HG02943 (cell line): ENCODE measurements around the gene CTDNEP1.
A peak's percentile ranks its signal among the peaks of the same experiment; 100 is the strongest.

Experiments
- ATAC-seq: cut with Tn5 transposase; IDR thresholded peaks from one replicate; pipeline ENCODE4 v1.9.1; 2021; ENCODE audit warnings: mild to moderate bottlenecking, low read depth, moderate library complexity; ENCODE audit not compliant: unreplicated experiment

CTDNEP1 gene

DNA sequence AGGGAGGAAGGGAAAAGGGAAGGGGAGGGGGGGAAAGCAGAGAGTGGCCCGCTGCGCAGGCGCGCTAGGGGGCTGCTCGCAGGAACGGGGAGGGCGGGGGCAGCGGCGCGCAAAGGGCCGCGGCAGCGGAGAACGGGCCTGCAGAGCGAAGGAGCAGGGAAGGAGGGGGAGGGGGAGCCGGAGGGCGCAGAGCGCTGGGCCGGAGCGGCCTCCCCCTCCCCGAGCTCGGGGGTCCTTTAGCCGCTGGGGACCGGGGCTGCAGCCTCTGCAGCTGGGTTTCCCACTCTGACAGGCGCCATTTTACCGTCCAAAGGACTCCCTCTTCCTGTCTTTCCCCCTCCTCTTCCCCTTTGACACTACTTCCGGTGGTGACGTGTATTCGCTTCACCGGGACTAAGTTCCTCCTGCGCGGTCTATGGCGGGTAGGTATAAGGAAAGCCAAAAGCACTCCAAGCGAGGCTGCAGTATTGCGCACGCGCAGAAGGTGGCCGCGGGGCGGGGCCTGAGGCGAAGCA is at the start of gene CTDNEP1:
Gene CTDNEP1, minus strand, starts transcription at position 74 of the 515 bp plus-strand sequence. CDS start 438 bp downstream, outside the sequence.
- ATAC-seq: peak; percentile 80

DNA sequence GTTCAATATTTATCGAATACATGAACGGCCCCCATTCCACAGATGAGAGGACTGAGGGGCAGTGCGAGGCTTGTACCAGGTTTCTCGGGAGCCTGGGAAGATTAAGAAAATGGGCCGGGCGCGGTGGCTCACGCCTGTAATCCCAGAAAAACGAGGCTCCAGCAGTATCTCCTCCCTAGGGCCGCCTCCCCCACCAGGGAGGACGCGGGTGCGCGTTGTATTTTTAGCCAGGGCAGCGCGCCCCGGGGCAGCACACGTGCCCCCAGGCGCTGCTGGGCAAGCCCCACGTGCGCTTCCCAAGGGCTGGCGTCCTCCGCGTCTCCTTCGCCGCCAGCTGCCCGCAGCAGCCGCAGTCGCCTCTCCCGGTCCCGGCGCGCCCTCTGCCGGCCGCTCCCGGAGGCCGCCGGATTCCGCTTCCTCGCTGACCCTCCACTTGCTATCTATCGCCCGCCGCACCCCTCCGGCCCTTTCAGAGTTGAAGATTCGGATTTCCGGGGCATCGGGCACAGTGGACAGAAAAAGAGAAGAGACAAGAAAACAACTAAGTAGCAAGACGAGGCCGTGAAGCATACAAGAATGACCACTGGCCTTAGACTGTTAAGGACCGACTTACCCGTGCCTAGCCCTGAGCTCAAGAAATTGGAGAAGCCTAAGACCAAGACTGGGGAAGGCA is 44.8 kb upstream of the CTDNEP1 start:
- ATAC-seq: no peak

DNA sequence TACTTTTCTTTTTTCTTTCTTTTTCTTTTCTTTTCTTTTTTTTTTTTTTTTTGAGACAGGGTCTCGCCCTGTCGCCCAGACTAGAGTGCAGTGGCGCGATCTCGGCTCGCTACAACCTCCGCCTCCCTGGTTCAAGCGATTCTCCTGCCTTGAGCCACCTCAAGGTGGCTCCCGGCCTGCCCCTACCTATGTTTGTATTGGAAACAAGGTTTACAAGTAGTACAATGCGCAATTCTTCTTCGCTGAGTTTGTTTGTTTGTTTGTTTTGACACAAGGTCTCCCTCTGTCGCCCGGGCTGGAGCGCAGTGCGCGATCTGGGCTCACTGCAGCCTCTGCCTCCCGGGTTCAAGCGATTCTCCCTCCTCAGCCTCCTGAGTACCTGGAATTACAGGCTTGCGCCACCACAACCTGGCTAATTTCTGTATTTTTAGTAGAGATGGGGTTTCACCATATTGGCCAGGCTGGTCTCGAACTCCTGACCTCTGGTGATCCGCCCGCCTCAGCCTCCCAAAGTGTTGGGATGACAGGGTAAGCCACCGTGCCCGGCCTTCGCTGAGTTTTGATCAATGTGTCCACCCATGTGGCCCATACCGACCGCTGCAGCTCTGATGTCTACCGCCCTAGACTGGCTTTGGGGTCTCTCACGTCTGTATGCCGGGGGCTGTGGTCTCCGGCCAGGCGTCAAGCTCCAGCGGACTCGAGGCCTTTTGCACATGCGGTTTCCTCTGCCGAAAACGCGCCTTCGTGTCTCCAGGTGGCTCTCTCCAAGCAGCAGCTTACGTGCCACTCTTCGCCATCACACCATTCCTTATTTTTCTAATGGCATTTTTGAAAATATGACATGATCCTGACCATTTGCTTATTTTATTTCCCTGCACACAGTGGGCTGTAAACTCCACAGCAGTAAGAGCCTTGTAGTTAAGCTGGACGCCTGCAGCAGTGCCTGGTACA is 44.0 kb upstream of the CTDNEP1 start:
- ATAC-seq: no peak

DNA sequence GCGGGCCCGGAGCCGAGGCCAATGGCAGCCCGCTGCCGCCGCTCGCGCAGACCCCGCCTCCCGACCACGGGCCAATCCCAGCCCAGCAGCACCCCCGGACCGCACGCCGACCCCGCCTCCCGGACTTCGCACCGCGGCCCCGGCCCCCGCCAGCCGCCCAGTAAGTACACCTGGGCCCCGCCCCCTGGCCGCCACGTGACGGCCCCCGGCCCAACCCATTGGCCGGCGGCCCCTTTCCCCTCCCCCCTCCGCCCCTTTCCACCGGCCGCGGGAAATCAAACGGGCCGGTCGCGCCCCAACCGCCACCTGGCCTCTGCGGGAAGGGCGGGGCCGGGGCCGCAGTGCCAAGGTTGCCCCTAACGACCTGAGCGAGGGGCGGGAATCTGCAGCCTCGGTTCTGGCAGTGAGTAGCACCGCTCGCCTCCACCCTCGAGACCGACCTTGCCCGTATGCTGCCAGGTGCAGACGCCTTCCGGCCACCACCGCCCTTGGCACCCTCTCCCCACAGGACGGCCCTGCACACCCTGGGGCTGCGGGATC is 43.1 kb upstream of the CTDNEP1 start, which contains the start of gene YBX2:
Gene YBX2, minus strand, starts transcription at position 26 of the 540 bp plus-strand sequence. CDS start 139 bp downstream, outside the sequence.
- no peak for ATAC-seq

DNA sequence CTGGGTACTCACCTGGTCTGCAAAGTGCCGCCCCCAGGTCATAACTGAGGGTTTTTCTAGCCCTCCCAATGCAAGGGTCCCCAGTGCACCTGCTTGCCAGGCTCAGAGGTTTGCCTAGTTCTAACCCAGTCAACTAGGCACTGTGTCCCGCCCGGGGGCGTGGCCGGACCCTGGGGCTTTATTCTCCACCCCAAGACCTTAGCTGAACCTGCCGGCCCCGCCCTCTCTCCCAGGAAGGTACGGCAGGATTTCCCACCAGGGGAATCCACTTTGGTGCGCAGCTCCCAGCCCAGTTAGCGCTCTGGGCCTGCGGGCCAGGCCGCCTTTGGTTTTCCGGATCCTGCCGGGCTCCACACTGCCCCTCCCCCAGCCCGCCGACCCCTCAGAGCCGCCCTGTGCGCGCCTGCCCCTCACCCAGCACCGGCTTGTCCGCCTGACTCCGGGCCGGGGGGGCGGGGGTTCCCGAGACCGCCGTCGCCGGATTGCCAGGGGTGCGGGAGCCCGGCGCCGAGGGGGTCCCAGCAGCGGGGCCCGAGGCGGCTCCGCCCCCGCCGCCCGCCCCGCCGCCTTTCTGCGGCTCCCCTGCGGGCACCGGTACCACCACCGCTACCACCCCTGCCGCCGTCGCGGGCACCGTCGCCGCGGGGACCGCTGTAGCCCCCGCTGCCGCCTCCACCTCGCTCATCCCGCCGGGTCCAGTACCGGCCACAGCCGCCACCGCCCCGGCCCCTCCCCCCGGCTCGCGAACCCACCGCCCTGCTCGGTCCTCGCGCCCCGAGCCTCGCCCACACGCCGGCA is 42.5 kb upstream of the CTDNEP1 start:
- ATAC-seq: no peak

DNA sequence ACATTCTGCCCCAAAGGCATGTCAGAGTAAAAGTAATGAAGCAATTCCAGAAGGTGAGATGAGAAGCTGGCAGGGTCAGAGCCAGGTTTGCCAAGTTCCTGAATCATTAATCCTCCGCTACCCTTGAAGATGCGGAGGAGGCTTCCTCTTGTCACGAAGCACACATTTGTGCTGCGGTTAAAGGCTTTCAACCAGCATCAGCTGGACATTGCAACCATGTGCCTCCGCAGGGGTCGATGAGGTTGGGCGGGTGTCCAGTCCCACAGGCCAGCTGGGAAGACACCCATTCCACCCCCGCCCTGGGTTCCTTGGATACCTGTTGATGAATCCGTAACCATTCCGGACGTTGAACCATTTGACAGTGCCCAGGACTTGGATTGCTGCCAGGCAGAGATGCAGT is 41.6 kb upstream of the CTDNEP1 start:
- no peak for ATAC-seq

DNA sequence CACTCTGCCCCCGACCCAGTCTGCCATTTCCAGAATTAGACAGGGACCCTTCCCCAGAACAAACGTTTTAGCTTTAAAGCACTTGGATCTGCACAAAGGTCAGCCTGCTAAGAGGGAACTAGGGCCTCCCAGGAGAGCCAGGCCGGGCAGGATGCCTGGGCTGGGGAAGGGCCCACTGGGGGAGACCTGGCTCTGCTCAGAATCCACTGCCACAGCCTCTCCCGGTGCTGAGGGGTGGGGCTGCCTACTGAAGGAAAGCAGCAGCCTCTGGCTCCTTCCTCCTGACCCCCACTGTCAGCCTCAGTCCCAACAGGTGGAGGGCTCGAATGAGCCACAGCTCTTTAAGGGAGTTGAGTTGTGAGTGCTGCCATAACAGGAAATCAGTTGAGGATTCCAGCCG is 41.2 kb upstream of the CTDNEP1 start:
- no peak for ATAC-seq

DNA sequence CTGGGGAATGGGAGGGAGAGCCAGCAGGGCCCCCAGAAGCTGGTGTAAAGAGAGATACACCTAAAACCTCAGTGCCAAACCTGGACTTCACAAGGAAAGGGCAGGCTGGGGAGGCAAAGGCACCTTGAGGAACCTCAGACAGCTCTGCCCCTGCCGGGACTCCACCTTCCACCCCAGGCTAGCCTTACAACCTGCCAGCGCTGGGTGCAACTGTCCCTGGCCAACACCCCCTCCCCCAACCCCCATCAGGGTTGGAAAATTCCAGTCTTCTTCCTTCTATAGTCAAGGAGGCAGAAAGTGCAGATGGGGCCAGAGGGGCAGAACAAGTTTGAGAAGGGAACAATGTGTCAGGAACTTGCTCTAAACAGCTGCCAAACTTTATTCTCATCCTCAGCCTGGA is 40.7 kb upstream of the CTDNEP1 start:
- ATAC-seq: no peak

DNA sequence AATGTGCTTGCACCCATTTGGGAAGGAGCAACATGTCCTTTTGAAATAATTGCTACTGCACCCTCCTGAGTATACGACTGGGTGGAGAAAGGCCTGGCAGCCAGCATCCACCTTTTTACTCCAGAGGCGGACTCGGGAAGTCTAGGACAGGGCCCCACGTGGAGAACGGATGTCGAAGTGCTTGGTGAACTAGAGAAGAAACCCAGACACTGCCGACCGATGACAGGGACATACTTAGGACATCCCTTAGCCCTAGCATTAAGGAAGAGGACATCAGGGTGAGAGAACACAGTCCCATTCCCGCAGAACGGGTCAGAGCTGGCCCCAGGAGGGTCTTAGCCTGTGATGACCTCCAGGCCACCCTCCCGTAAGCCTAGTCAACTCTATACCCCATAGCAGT is 39.2 kb upstream of the CTDNEP1 start:
- no peak for ATAC-seq

DNA sequence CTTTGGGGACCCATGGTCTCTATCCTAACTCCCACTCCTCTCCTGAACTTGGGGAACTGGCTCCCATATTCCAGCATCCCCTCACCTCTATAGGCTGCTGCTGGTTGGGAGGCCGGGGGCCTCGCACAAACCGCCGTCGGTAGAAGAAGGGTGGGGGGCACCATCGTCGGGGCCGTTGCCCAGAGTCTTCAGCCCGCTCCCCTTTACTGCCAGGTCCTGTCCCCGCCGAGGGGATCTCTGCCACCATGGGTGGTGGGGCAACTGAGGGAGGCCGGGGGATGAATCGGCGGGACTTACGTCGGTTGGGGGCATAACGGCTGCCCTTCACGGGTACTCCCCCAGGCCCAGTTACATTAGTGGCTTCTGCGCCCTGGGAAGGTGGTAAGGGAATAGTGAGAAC is 38.6 kb upstream of the CTDNEP1 start:
- no peak for ATAC-seq

DNA sequence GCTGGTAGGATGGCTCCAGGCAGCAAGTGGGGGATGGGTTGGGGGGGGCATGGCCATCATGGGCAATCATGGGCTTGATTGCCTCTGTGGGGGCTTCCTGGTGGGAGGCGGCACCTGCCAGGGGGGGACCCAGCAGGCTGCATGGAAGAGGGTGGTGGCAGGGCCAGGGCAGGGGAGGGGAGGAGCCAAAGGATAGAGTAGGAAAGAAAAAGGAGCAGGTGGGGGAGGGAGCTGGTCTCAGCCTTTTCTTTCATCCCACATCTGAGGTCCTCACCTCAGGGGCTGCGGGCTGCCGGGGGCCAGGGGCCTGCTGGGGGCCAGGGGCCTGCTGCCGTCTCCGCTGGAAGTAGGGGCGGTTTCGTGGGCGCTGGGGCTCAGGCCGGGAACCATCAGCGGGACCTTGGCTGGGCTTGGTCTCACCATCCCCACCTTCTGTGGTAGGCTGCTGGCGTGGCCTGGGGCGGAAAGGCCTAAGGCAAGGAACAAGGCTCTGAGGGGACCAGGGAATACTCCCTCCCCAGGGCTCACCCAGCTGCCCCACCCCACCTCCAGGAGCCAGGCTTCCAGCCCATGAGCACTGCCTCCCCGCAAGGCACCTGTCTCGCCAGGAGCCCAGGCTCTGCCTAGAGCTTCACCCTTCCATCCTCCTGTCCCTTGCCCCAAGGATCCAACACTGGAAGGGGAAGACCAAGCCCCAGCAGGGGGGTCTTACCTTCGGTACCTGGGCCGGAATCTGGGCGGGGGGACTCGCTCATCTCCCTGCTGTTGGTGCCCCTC is 37.9 kb upstream of the CTDNEP1 start:
- ATAC-seq: no peak

DNA sequence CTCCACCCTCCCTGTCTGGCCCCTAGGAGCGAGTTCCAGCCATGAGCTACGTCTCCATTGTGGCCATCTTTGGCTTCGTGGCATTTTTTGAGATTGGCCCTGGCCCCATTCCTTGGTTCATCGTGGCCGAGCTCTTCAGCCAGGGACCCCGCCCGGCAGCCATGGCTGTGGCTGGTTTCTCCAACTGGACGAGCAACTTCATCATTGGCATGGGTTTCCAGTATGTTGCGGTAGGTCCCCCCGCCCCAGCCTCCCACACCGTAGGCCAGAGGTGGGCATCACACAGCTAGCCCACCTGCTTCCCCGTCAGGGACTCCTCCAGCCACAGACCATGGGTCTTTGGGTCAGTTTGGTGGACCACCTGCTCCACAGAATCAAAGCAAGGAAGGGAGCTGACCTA is 34.1 kb upstream of the CTDNEP1 start:
- no peak for ATAC-seq

DNA sequence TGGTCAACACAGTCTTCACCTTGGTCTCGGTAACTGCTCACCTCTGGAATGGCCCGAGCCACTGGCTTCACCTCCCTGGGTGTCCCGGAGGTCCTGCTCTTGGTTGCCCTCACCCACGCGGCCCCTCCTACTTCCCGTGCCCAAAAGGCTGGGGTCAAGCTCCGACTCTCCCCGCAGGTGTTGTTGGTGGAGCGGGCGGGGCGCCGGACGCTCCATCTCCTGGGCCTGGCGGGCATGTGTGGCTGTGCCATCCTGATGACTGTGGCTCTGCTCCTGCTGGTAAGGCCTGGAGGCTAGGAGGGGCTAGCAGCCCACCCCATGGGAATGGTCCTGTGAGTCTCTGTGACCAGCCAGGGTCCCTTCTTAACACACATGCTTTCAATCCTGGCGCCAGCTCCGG is 33.4 kb upstream of the CTDNEP1 start:
- no peak for ATAC-seq

DNA sequence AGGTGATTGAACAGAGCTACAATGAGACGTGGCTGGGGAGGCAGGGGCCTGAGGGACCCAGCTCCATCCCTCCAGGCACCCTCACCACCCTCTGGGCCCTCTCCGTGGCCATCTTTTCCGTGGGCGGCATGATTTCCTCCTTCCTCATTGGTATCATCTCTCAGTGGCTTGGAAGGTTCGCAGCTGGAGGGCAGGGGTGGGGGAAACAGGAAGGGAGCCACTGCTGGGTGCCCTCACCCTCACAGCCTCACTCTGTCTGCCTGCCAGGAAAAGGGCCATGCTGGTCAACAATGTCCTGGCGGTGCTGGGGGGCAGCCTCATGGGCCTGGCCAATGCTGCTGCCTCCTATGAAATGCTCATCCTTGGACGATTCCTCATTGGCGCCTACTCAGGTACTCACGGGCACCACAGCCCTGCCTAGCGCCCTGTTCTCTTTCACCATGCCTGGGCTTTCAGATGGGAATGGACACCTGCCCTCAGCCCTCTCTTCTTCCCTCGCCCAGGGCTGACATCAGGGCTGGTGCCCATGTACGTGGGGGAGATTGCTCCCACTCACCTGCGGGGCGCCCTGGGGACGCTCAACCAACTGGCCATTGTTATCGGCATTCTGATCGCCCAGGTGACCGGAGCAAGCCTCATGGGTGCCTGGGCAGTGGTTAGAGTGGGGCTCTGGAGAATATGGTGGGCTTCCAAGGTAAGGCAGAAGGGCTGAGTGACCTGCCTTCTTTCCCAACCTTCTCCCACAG is 32.1 kb upstream of the CTDNEP1 start:
- no peak for ATAC-seq

DNA sequence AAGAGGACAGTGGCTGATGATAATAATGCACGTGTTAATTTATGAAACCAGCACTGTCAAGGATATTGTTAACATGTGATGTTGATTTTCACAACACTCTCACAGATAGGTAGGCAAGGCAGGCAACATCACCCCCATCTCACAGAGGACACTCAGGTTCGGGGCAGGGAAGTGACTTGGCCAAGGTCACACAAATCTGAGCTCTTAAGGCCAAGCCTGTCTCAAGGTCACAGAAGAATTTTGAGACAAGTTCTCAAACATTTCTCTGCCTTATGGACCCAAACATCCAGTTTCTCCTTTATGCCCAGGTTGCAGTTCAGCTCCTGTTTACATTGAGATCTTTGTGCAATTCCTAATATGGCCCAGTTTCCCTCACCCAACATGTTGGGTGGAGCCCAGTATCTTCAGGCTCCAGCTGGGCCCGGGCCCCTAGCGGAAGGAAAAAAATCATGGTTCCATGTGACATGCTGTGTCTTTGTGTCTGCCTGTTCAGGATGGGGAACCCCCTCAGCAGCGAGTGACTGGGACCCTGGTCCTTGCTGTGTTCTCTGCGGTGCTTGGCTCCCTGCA is 31.3 kb upstream of the CTDNEP1 start:
- ATAC-seq: no peak

DNA sequence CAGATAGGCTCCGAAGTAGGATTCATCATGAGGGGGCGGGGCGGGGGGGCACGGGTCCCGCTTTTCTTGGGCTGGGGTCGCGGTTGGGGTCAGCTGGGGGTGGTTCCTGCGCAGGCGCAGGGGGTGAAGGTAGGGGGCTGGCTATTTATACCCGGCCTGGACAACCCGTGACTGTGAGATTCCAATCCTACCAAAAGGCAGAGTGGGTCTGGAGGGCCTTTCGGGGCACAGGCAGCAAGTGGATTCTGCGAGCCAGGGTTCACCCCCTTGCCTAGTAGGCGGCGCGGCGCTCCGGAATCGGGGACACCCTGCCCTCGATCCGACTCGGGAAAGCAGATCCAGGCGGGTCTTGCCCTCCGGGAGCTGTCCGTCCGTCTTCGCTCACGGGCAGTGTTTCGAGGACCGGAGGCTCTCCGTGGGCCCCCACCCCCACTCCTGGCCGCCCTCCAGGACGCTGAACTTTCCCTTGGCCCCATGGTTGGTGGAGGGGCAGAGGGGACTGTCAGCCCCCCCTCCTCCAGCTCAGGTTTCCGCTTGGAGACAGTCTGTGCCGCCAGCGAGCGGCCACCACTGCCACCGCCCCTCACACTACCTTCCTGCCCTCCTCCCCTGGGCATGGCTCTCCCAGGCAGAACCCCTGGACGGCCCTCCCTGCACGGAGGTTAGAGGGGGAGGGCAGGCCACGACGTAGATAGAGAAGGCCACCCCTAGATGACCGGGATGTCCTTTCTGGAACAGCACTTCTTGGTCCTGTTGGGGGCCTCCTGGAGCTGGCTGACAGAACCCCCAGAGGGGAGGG is 30.6 kb upstream of the CTDNEP1 start:
- ATAC-seq: no peak

DNA sequence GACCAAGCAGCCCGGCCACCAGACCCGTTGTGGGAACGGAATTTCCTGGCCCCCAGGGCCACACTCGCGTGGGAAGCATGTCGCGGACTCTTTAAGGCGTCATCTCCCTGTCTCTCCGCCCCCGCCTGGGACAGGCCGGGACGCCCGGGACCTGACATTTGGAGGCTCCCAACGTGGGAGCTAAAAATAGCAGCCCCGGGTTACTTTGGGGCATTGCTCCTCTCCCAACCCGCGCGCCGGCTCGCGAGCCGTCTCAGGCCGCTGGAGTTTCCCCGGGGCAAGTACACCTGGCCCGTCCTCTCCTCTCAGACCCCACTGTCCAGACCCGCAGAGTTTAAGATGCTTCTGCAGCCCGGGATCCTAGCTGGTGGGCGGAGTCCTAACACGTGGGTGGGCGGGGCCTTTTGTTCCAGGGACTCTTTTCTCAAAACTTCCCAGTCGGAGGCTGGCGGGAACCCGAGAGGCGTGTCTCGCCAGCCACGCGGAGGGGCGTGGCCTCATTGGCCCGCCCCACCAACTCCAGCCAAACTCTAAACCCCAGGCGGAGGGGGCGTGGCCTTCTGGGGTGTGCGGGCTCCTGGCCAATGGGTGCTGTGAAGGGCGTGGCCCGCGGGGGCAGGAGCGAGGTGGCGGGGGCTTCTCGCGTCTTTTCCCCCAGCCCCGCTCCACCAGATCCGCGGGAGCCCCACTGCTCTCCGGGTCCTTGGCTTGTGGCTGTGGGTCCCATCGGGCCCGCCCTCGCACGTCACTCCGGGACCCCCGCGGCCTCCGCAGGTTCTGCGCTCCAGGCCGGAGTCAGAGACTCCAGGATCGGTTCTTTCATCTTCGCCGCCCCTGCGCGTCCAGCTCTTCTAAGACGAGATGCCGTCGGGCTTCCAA is 29.8 kb upstream of the CTDNEP1 start, which contains the start of gene SLC2A4:
Gene SLC2A4, plus strand, starts transcription at position 645 of the 879 bp plus-strand sequence. Its CDS starts 217 bp downstream, at position 862.
- no peak for ATAC-seq
